NCI-H1417 (cell line): ENCODE measurements around the gene DLEC1.

Experiments used
- DNase-seq, 3 experiments: peaks; one replicate each; lab custom pipeline; 2025; lab: John Stamatoyannopoulos, UW

Gene DLEC1

GRCh38 chr3:38039101-38039898 is at the start of gene DLEC1:
TSS of gene DLEC1 (plus strand) at chr3:38039208. CDS start at chr3:38039226, 18 bp downstream.
- peak in 2 of 3 experiments; percentile 54 to 67 for DNase-seq

- DNase-seq: no peak
These were observed 49.1 kb upstream of the DLEC1 start for GRCh38 chr3:37989821-37990480.

- peak in 1 of 3 experiments; percentile 1 for DNase-seq
These were observed 48.5 kb upstream of the DLEC1 start, which contains the start of gene VILL for GRCh38 chr3:37990527-37990926. TSS of gene VILL (plus strand) at chr3:37990786. CDS start at chr3:37993673, 2,887 bp downstream.

- DNase-seq: no peak
These were observed 47.9 kb upstream of the DLEC1 start for GRCh38 chr3:37991109-37991508.

GRCh38 chr3:37991823-37992222 is 47.2 kb upstream of the DLEC1 start:
- DNase-seq: no peak

- no peak for DNase-seq
These were observed 46.5 kb upstream of the DLEC1 start for GRCh38 chr3:37992271-37993066.

- DNase-seq: no peak
These were observed 45.9 kb upstream of the DLEC1 start for GRCh38 chr3:37993067-37993455.

- DNase-seq: no peak
These were observed 45.6 kb upstream of the DLEC1 start for GRCh38 chr3:37993460-37993819.

GRCh38 chr3:37993820-37994638 is 45.0 kb upstream of the DLEC1 start:
- DNase-seq: peak in 2 of 3 experiments; percentile 74 to 78

GRCh38 chr3:37994639-37994972 is 44.4 kb upstream of the DLEC1 start:
- DNase-seq: no peak

GRCh38 chr3:37995652-37996641 is 43.1 kb upstream of the DLEC1 start:
- no peak for DNase-seq

- DNase-seq: peak; percentile 54 to 67 (median 67)
These were observed 42.2 kb upstream of the DLEC1 start for GRCh38 chr3:37996785-37997301.

GRCh38 chr3:37997342-37997741 is 41.7 kb upstream of the DLEC1 start:
- no peak for DNase-seq

GRCh38 chr3:37997791-37998370 is 41.1 kb upstream of the DLEC1 start:
- no peak for DNase-seq

GRCh38 chr3:37999836-38000235 is 39.2 kb upstream of the DLEC1 start:
- no peak for DNase-seq

- no peak for DNase-seq
These were observed 38.6 kb upstream of the DLEC1 start for GRCh38 chr3:38000242-38000916.

- no peak for DNase-seq
These were observed 38.0 kb upstream of the DLEC1 start for GRCh38 chr3:38000965-38001455.

GRCh38 chr3:38001456-38002081 is 37.4 kb upstream of the DLEC1 start:
- no peak for DNase-seq
